DMS114 treated with DMSO at 0.1 percent for 48 hours (cell line): ENCODE data around the gene UBXN6.

ENCODE experiments used
- DNase-seq: peaks from one replicate; lab custom pipeline; 2025; ENCODE audit not compliant: unreplicated experiment; lab: John Stamatoyannopoulos, UW

Gene UBXN6

DNA sequence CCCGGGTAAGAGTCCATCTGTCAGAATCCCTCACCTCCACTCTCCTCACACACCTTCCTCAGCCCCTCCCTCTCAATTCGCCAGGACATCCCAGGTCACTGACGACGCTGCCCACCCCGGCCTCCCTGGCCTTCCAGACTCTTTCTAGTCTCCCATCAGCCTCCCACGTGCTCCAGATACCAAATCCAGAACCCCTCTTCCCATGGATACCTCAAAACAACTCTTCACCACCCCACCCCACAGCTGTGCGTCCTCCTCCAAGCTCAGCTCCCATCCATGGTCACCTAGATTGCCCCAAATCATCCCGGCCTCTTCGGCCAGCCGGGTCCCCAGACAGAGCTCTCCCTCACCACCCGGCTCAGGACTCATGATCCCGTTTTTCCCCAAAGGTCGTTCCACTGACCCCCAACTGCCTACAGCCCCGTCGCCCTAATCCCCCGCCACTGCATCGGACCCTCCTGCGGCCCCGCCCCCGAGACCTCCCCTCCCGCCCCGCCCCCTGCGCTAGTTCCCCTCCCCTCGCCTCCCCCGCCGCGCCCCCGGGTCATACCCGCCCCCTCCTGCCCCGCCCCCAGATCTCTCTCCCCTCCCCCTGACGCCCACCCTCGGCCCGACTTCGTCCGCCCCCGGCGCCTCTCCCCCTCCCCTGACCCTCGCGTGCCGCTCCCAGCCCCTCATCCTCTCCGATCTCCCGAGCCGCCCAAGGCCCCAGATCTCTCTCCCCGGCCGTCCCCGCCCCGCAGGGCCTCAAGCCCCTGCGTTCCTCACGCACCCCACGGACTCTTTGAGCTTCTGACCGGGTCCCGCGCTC lies 546 bp downstream of the UBXN6 start:
- DNase-seq, result no peak

GRCh38 chr19:4456476-4456842 lies 1.1 kb downstream of the UBXN6 start:
- no peak for DNase-seq

- DNase-seq, result no peak
Measured at GRCh38 chr19:4455719-4456475, 1.7 kb downstream of the UBXN6 start.

DNA sequence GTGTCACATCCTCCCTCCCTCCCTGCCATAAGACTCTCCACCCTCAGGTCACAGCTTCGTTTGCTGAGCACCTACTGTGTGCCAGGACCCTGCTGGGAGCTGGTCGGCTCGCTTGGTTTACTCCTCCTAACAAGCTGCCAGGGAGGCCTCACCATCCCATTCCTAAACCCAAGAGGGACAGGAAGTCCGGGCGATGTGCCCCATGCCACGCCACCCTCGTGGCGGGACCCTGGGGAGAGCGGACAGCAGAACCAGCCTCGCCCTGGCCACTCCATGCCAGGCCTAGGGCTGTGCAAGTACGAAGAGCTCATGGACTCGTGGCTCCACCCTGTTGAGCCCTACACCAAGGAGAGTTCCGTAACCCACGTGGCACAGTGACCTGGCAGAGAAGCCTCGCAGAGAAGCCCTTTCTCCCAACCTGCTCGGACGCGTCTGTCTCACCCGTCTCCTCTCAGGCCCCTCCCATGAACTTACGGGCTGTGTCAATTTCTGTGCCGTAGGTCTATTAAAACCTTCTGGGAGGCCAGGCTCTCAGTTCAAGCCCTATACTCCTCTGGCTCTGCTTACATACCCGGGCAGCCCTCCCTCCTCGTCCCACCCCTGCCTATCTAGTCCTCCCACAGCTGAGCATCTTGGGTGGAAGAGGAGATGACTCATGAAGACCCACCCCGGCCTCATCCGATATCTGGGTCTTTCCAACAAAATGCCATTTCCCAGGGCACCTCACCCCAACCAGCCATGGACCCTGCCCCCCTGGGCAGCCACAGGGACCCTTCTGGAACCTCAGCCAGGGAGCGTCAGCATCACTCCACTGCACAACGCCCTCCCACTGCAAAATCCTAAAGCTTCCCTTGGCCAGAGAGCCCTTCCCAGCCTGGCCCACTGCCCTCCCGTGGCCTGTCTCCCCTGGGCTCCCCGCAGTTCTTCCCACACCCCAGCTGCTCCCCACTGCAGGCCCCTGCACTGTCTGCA lies 2.6 kb downstream of the UBXN6 start:
- DNase-seq, result no peak

GRCh38 chr19:4453232-4454179 lies 4.1 kb downstream of the UBXN6 start:
- no peak for DNase-seq

DNA sequence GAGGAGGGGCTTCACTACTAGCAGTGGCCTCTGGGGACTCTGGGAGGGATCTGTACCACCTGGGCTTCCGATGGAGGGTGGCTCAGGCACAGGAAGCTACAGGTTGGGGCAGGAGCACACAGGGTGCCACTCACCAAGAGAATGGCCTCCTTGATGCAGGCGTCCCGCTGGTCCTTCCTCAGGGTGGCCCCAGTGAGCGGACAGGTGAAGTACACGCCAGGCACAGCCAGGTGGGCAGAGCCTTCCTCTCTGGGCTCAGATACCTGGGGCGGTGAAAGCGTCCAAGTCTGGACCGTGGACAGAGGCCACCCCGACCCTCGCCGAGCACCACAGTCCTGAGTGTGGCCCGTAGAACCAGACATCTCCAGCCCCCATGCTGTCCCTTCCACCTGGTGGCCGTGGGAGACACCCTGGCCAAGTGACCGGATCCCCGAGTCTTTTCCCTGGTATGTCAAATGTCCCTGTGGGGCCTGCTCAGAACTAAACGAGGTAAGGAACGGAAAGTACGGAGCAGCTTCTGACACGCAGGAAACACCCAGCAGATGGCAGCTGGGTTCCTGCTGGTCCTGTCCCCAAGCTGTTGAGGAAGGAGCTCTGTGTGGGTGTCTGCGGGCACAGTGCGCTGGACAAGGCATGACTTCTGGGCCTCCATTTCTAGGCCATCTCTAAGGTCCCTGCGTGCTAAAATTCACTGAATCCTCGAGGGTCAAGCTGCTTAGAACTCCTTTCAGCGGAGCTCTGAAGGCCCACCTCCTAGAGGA lies 5.2 kb downstream of the UBXN6 start:
- no peak for DNase-seq

- DNase-seq, result no peak
Measured at GRCh38 chr19:4449639-4450028, 8.0 kb downstream of the UBXN6 start.

- no peak for DNase-seq
Measured at GRCh38 chr19:4449022-4449638, 8.5 kb downstream of the UBXN6 start.

DNA sequence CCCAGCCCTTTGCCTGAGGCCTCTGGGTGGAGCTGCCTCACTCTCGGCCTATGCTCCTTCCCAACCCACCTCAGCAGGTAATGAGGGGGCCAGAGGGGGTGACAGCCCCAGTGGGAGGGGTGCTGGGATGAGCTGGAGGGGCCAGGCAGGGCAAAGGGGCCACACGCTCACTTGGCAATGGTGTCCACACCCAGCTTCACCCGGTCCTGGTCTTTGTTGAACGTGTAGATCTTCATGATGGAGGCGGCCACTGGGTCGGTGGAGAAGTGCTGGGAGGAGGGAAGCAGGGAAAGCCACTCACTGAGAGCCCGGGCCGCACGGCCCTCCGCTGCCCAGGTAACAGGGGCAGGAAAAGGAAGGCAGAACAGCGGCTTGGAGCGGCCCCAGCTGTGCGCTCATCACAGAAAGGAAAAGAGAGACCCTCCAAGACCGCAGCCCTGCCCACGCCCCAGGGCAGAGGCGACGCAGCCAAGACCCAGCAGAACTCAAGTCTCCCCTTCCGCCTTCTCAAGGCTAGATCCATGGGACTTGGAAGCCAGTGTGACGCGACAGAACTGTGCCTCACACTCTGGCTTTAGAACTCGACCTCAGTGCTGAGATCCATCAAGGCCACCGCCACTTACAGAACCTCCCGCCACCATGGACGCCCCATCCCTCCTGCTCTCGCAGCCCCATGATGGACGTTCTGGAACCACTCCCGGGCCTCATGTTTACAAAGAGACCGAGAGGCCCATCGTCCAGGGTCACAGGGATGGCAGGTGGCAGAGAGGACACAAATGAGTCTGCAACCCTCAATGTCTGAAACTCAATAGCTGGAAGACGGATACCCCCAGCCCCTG lies 9.2 kb downstream of the UBXN6 start:
- DNase-seq, result no peak

GRCh38 chr19:4447327-4448146 lies 10.1 kb downstream of the UBXN6 start:
- no peak for DNase-seq

- DNase-seq, result no peak
Measured at GRCh38 chr19:4446704-4447200, 10.8 kb downstream of the UBXN6 start.

DNA sequence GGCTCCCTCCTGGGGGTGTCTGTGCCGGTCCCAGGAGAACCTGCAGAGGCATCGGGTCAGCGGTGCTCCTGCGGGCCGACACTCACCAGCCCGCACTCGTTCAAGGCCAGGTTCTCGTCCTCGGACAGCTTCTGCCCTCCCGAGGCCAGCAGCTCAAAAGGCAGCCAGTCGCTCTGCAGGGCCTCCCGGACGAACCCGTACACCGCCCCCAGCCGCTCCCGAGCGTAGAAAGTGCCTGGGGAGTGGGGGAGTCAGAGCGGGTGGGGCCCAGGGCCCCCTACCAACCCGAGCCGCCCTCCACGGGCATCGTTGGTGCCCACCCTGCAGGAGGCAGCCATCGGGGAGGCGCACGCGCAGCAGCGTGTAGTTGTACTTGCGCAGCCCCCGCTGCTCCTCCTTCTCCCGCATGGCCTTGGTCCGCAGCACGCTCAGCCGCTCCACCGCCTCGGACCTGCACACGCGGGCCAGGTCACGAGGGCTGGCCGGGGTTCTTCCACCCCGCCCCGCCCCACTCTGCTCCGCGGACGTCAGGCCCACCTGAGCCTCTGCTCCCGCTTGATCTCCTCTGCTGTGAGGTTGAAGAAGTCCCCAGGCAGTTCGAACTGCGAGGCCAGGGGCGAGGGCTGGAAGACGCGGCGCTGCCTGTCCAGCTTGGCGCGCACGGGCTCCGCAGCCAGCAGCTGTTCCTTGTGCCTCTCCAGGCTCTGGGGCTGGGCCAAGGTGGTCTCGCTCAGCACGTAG lies 11.5 kb downstream of the UBXN6 start:
- no peak for DNase-seq

DNA sequence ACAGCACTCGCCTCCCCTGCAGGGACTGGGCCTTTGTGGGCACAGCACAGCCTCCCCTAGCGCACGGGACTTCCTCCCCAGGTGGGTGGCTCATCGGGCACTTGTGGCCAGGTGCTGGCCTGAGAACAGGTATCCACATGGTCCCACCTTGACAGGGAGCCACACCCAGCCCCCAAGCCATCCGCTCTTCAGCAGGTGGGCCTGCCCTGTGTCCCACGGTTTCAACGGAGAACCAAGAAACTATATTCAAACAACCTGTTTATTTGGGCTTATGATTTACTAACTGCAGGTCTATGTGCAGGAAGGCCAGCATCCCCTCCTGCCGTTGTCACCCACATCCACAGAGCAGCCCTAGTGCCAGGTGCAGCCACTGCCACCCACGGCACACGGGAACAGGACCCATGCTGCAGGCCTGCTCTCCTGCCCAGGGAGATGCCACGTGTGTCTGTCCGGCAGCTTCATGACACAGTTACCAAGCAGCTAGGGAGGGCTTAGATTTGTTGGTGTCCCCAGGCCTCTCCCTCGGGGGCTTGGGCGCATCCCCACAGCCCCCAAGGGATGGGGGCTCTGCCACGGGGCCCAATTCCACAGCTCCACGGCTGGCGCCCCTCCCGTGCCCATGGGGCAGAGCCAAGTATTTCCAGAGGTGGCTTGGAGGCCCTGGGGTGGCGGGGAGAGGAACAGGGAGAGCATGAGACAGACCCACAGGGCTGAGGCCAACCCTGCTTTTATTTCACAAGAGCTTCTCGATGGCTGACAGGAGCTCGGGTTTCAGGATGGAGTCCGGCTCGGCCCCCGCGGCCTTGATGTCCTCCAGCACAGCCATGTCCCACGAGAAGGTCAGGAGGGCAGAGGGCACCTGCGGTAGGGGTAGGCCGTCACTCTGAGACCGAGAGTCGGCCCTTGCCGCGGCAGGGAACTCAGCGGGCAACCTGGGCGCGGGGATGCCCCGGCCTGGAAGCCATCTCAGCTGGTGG lies 12.5 kb downstream of the UBXN6 start:
- DNase-seq, result no peak

- DNase-seq, result no peak
Measured at GRCh38 chr19:4443966-4444764, 13.4 kb downstream of the UBXN6 start.
